ENCODE data around the gene UBA7.

Gene UBA7

GRCh38 chr3:49813497-49814174 is at the start of gene UBA7:
Gene UBA7, minus strand, starts transcription at chr3:49813953. Its CDS starts 166 bp downstream, at chr3:49813787.
- DNase-seq (ENCODE audit: insufficient read length, low spot score) (no peak), FAIRE-seq (no peak)
- TF ChIP-seq CTCF (IDR thresholded peaks at IDR 0.05; ENCODE audit: insufficient read depth, missing control alignments): no peak

- no peak for TF ChIP-seq CTCF (IDR thresholded peaks at IDR 0.05; ENCODE audit: insufficient read depth, missing control alignments)
- DNase-seq (ENCODE audit: insufficient read length, low spot score) (no peak), FAIRE-seq (no peak)
Observed at GRCh38 chr3:49859576-49860305, 46.0 kb upstream of the UBA7 start.

- FAIRE-seq (no peak), DNase-seq (ENCODE audit: insufficient read length, low spot score) (peak; percentile 98)
- no peak for TF ChIP-seq CTCF (IDR thresholded peaks at IDR 0.05; ENCODE audit: insufficient read depth, missing control alignments)
Observed at GRCh38 chr3:49856181-49857005, 42.6 kb upstream of the UBA7 start, which contains the start of gene TRAIP. Gene TRAIP, minus strand, starts transcription at chr3:49856564. Its CDS starts 111 bp downstream, at chr3:49856453.

- no peak for DNase-seq (ENCODE audit: insufficient read length, low spot score)
- FAIRE-seq: no peak
- TF ChIP-seq CTCF (IDR thresholded peaks at IDR 0.05; ENCODE audit: insufficient read depth, missing control alignments): no peak
Observed at GRCh38 chr3:49855662-49856061, 41.9 kb upstream of the UBA7 start.

- no peak for TF ChIP-seq CTCF (IDR thresholded peaks at IDR 0.05; ENCODE audit: insufficient read depth, missing control alignments)
- DNase-seq (ENCODE audit: insufficient read length, low spot score): no peak
- FAIRE-seq: no peak
Observed at GRCh38 chr3:49845694-49846093, 31.9 kb upstream of the UBA7 start.

- no peak for FAIRE-seq
- no peak for TF ChIP-seq CTCF (IDR thresholded peaks at IDR 0.05; ENCODE audit: insufficient read depth, missing control alignments)
- no peak for DNase-seq (ENCODE audit: insufficient read length, low spot score)
Observed at GRCh38 chr3:49844464-49845183, 30.9 kb upstream of the UBA7 start.

All from D721Med (cell line).